HG03108 (cell line): ENCODE measurements around the gene AAK1.

Source experiments
- ATAC-seq: cut with Tn5 transposase; IDR thresholded peaks from one replicate; pipeline ENCODE4 v1.9.1; 2021; ENCODE audit warnings: moderate library complexity; ENCODE audit not compliant: unreplicated experiment

Gene AAK1

DNA sequence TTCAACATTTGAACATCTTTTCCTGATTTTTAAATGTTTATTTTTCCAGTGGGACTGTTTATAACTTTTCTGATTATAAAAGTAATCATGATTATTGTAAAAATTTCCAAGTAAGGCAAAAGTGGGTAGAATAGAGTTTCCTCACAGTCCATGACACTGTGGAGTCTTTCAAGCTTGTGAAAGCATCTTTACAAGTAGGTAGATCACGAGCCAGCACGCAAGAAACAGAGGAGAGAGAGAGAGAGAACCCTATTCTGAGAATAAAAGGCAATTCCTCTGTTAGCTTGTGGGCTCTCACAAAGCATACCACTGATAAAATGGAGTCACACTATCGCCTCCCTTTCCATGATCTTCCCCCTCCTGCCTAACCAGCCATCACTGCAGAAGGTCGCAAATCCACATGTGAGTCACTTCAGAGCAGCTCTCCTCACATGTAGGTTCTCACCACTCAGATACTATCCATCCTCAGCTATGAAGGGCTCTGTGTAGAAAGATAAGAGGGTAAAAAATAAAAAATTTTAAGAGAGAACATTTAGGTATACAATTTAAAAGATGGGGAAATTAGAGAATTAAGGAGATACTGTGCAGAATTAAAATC lies 40.3 kb downstream of the AAK1 start:
- ATAC-seq, result no peak

DNA sequence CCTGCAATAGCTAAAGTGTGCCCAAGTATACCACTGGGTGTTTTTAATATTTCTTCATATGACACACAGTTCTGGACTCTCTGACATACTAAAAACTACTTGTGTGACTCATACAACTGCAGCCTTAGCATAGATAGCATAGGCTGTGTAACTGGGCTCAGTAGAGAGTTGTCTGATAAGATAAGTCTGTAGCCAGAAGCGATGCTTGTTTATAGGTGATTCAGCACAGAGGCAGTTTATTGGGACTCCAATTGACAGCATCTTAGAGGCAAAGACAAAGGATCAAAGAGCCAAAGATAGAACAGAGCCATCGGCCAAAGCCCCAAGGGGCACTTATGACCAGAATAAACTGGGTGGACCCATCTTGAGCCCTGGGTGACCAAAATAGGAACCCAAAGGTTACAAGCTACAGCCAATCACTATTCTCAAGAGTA lies 42.3 kb downstream of the AAK1 start:
- no peak for ATAC-seq

DNA sequence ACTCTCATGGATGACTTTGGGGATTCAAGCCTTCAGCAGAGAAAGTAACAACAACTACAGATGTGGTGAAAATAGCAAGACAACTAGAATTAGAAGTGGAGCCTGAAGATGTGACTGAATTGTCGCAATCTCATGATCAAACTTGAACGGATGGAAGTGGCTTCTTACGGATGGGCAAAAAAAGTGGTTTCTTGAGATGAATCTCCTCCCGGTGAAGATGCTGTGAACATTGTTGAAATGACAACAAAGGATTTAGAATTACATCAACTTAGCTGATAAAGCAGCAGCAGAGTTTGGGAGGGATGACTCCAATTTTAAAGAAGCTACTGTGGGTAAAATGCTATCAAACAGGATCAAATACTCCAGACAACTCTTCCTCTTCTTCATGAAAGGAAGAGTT lies 43.1 kb downstream of the AAK1 start:
- no peak for ATAC-seq

DNA sequence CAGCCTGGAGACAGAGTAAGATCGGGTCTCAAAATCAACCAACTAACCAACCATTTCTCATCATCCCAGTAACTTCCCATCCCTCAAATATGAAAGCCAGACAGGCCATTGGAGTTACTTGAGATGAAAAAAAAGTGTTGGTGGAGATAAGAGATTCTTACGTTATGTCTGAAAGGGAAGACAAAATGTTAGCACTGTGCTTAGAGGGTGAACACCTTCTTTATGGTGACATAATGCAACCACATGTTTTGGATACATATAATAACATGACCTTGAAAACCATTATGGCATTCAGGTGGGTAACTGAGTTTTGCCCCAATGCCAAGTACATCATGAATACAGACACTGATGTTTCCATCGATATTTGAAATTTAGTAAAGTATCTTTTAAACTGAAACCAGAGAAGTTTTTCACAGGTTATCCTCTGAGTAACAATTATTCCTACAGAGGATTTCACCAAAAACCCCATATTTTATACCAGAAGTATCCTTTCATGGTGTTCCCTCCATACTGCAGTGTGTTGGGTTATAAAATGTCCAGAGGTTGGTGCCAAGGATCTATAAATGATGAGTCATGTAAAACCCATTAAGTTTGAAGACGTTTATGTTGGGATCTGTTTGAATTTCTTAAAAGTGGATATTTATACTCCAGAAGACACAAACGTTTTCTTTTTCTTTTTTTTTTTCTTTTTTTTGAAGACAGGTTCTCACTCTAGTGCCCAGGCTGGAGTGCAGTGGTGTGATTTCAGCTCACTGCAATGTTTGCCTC lies 45.5 kb downstream of the AAK1 start:
- ATAC-seq, result no peak

DNA sequence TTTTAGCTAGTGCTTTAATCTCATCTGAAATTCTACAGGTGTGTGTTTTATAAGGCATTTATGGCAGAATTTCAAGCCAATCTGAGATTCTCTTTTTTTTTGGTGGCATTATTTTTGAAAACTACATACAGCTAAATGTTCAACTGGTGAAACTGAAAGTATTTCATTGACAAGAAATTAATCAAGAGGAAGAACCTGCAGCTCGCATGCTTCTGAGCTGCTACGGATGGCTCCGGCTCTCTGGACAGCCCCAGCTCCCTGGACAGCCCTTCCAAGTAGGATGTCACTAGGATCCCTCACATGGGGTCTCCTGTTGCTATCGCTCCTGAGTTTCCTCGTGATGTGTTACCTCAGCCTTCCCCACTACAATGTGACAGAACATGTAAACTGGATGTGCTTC lies 46.4 kb downstream of the AAK1 start:
- no peak for ATAC-seq

DNA sequence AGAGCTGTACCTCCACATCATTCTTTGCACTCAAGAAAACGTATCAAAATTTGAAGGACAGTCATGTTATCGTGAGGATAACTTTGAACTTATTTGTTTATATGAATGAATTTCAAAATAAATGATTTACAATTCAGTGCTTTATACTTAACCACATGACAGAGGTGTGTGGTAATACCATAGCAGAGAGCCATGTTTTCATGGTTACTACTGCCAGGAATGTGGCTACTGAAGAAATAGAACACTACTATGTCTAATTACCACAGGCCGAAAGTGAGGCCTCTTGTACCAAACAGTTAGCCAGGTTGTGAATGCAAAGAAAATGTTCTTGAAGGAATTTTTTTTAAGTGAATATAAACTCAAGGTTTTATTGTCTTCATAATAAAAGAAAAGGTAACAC lies 49.2 kb downstream of the AAK1 start:
- no peak for ATAC-seq

DNA sequence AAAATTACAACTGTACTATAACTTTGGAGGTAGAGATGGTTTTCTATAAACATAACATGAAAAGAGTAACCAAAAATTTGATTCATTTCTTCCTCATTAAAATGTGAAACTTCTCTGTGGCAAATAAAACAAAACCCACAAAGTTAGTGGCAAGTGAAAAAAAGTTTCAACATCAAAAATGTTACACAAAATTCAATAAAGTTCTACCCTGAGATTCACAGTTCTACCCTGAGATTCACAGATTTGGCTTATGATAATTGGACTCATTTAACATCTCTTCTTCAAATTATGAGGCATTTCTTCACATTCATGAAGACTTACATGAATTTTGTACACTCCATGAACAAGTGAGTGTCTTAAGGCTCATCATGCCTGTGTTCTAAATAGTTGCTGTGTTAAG lies 51.0 kb downstream of the AAK1 start:
- ATAC-seq, result no peak

DNA sequence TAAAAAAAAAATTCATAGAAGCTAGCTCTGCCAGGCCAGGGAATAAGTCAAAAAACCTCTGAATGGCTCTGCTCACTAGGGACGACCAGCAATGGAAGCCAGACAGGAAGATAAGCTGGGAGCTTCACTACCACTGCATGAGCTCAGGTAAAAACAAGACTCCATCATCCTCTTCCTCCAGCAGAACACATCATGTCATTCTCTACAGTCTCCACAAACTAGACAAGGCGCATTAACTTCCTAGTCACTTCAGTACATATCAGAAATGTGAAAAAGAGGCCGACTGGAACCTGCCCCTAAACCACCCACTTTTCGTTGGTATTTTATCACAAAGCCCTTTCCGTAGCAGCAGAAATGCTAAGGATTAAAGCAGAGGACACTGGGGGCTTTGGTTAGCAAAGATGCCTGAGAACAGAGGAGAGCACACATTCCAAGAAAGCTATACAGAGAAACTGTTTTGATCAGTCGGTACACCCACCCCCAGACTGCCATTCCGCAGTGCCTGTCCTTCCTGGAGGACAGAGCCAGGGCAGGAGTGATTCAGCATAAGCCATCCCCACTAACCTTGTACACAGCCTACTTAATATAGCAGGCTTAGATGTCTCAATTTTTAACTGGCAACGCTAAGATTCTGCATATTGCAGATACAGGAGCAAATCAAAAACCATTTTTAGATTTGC lies 53.4 kb downstream of the AAK1 start:
- no peak for ATAC-seq

DNA sequence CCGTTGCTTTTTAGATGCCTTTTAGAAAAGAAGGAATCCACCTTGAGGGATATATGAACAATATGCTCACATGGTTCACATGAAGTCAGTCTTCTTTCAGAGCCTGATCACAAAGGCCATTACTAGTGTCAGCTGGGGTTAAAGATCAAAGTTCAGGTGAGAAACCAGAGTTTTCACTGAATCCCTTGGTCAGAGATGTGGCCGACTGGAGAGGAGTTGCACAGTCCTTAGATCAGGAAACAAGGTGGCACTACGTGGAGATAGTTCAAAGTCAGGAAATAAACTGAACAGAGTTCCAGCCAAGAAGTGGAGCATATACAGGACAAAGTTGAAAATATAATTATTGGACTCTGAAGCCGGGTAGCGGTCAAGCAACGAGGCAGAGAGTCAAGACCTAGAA lies 54.6 kb downstream of the AAK1 start:
- no peak for ATAC-seq

DNA sequence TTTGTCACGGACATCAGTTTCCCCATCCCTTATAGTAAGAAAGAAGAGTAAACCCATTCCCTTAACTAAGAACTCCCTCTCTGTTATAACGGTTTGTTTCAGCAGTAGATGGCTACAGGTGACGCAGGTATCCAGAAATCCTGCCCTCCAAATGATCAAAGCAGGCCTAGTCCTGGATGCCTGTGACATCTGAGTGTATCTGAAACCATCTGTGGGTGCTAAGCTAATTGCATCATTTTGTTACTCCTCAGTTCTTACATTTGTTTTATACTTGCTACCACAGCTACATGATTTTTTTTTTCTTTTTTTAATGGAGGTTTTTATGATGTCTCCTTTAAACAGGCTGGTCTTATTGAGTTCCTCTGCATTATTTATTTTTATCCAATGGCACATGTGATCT lies 55.1 kb downstream of the AAK1 start:
- ATAC-seq, result no peak

DNA sequence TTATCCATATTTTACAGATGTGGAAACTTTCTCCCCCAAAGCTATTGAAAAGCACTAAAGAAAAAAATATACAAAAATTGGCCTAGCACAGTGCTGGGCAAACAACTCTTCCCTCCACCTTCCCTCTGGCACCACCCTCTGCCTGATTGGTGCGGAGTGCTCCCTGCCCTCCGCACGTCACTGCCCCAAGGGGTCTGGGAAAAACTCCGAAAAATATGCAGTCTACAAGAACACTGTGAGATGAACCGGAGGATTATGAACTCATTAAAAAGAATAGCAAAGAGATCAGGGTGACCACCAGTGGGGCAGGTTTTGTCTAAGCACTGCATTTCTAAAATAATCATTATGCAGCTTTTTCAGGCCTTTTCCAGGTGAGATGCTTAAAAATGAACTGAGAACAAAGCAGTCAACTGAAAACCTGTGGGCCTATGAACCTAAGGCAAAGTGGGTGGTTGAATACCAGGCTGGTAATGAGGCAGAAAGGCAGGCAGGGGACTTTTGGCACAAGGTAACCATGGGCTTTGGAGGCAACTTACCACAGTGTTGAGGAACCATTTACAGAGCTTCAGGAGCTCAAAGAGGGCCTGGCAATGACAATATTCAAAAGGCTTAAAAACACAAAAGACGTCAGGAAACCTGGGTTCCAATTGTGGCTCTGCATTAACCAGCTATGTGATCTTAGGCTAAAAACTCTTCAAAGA lies 57.5 kb downstream of the AAK1 start:
- no peak for ATAC-seq

DNA sequence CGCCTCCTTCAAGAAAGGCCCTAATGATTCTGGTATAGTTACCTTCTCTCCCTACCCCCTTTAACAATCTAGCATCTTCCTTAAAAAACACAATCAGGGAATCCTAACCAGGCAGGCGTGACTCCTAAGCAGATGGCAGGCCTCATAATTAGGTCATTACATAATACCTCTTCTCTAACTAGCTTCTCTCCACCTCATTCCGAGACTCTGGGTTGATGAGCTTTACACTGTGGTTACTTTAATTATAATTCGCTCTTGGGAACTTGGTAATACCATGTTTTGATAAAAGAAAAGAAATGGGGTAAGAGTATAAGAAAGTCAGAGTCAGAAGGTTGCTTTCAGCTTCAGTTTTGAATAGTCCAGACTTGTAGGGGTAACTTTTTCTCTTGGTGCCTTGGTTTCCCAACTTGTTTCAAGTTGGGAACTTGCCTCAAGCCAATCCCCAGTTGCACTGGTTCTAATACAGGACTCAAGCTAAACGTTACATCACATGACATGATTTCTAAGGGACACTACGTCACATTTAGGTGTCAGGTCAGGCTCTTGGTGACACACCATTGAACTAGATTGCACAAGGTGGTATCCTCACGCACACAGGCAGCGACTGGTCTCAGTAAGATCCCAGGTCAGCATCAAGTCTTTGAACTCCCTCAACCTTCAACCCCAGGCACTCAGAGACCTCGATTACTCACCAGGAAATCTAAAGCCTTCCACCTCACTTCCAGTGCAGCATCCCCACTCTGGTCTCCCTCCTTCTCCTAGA lies 59.2 kb downstream of the AAK1 start:
- ATAC-seq, result no peak

DNA sequence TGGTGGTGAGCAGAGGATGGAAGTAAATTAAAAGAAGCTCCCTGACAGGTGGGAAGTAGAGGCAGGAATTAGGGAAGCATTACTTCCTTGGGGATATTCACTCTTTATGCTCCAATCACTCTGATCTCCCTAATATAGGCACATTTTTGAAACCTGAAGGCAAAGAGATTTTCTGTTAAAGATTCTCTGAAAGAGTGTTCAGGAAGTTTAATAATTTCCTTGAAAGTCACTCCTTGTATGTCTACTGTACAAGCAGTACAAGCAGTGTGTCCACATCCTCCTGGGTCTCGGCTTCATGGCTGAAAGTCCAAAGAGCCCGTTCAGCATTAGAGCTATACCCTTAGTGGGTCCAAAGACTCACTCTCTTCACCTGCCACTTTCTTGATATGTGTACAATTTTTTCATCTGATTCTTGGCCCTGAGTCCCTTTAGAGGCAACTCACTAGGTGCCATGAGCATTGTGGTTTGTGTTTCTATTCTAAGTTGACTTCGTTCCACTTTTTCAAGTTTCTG lies 60.2 kb downstream of the AAK1 start:
- ATAC-seq, result no peak

DNA sequence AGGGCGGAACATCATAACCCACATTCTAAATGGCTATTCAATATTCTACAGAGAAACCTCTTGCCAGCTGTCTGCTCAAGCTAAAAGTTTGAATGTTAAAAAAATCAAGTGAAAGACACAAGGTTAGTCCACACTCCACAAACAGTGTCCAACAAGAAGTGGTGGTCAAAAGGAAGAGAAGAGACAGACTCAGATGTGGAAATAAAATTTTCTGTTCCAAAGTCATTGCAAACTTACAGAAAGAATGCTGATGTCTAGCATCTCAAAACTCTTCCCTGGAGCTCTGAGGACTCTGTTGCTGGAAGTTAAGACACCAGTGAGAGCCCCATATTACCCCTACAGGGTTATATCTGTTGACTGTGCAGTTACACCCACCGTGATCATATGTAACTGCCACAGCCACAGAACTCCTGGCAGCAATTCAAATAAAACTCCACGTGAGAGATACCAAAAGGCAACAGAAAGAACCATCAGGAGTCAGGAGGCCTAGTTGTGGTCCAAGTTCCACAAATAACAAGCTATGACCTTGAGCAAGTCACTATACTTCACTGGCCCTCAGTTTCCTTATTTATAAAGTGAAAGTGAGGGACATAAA lies 60.9 kb downstream of the AAK1 start:
- no peak for ATAC-seq

DNA sequence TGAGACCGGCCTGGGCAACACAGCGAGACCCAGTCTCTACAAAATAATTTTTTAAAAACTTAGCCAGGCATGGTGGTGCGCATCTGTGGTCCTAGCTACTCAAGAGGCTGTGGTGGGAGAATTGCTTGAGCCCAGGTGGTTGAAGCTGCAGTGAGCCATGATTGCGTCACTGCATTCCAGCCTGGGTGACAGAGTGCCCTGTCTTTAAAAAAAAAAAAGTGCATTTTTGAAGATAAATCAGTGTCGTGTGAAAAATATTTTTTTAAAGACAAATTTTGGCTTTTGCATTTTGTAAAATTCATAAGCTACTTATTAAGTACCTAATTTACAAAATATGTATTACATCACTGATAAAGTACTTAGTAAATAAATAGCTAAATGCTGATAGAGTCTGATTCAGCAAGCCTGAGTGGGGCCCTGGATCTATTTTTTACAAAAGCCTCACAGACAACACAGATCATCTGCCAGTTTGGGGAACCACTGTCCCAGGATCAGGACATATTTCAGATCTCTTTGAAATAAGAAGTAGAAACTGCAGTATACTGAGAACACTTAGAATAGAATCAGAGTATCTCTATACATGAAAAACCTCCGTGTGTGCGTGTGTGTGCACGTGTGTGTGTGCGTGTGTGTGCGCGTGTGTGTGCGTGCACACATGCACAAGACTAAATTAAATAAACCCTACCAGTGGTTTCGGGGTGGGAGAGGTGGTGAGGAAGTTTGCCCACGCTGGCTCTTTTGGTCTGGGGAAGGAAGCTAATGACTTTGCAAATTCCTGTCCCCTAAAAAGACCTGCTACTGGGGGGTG lies 61.6 kb downstream of the AAK1 start:
- no peak for ATAC-seq

DNA sequence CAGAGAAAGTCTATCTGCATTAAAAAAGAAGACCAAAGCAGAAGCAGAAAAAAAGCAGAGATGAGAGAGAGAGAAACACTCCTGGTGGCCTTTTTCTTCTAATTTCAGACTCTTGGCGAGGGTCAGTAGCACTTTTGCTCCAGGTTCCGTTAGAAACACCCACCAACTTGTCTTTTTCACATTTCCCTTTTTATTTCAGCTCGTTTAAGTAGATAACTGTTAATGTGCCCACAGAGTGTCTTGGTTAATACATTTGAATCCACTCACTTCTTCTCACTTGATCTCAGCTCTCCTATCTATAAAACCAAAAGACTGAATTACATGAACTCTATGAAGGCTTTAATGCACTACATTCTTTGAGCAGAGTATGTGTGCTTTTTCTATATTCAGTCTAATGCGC lies 63.1 kb downstream of the AAK1 start:
- no peak for ATAC-seq

DNA sequence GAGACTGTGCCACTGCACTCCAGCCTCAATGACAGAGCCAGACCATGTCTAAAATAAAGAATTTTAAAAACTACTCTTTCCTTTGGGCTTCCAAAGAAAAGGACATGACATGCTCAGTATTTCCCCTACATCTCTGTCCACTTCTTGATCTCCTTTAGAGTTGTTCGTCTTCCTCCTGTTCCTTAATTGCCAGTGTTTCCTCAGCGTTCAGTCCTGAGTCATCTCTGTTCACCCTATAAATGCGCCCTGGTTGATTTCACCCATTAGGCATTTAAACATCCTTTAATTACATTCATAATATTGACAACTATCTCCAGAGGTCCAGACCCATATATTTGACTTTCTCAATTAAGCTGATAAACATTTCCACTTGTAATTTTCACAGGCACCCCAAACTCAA lies 64.0 kb downstream of the AAK1 start:
- ATAC-seq, result no peak

DNA sequence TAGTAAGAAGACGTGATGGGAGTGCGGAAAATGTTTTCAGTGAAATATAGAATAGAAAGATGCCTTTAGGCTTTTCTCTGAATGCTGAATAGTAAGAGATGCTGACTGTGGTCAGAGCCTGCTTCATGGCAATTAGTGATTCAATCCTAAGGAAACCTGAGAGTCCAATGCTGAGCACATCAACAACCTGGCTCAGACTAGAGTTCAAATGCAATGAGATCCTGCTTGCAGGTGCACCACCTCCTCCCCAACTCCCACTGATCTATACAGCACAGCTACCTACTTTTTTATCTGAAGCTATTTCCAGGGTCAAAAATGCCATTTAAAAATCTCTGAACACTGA lies 65.4 kb downstream of the AAK1 start:
- ATAC-seq, result no peak

DNA sequence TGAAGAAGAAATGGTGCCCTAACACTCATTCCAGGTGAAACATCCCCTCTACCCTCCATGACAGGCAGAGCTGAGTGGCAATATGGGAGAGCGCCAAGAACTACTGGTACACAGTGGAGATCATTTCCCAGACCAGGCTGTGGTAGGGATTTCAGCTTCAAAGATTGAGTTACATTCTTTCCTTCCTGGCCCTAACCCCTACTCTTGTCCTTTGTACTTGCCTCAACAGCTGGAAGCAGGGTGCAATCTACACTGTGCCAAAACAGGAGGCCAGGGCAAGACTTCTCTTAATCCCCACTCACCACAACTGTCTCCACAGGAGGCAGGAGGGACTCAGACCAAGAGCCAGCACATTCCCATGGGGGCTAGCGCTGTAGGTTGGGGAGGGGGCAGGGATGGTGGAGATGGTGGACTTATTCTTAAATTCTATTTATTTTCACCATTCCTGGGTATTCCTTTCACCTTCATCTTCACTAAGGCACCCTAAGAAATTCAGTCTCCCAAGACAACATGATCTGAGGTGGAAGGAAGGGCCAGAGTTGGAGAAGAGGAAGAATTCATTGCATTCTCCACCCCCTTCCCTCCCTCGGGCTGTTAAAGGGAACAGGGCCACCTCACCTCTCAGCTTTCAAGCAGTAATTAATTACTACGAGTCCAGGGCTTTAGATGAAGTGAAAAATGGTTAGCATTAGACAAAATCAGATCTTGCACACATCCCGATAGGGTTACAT lies 65.9 kb downstream of the AAK1 start:
- no peak for ATAC-seq
